ENCODE data around the gene SCAMP1.
A peak's percentile ranks its signal among the peaks of the same experiment; 100 is the strongest.

DNA sequence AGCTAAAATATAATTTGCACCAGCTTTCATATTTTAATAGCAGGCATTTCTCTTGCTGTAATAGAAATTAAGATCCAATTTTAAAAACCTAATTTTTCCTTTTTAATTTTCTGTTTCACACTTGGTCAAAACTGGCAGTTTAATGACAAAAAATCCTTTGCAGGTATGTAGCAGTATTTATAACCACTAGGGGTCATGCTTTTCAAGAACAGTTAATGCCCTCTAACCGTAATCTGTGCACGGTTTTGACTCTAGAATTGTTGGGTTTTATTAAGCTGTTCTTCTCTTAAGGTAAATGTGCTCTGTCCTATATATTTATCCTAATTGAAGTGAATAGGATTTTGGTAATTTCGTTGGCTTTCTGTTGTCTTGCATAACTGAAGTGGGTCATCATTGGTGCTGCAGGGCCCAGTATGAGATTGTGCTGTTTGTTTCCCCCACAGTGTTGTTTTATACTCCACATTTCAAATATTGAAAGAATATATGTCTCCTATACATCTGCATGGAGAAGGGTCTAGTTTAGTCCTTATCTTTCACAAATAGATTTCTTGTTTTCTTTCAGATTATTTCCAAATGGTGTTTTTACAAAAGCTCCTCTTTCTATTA lies 107.4 kb downstream of the SCAMP1 start:
- TF ChIP-seq, protein P1, sequence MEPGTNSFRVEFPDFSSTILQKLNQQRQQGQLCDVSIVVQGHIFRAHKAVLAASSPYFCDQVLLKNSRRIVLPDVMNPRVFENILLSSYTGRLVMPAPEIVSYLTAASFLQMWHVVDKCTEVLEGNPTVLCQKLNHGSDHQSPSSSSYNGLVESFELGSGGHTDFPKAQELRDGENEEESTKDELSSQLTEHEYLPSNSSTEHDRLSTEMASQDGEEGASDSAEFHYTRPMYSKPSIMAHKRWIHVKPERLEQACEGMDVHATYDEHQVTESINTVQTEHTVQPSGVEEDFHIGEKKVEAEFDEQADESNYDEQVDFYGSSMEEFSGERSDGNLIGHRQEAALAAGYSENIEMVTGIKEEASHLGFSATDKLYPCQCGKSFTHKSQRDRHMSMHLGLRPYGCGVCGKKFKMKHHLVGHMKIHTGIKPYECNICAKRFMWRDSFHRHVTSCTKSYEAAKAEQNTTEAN (CRISPR knock-in tag; IDR thresholded peaks at IDR 0.05): no peak
- TF ChIP-seq FOXJ3 (CRISPR knock-in tag; IDR thresholded peaks at IDR 0.05; ENCODE audit: borderline replicate concordance) (no peak), SMAD3 (CRISPR knock-in tag; IDR thresholded peaks at IDR 0.05; ENCODE audit: borderline replicate concordance) (no peak), ZBTB21 (CRISPR knock-in tag; IDR thresholded peaks at IDR 0.05; ENCODE audit: borderline replicate concordance) (no peak), CTCF (IDR thresholded peaks at IDR 0.05) (peak; percentile 61)

All from WTC11 (cell line).